Rectal smooth muscle tissue (tissue), 1 donor: Measurements from ENCODE around the gene PGBD5.

ENCODE experiments used
- H3K27ac ChIP-seq: one replicate; pipeline ENCODE4 v1.7.0; 2013; ENCODE audit warnings: low read depth, low read length, inconsistent platforms
- H3K27me3 ChIP-seq: one replicate; pipeline ENCODE4 v1.7.0; 2013; ENCODE audit warnings: low read length; ENCODE audit not compliant: control insufficient read depth, insufficient read depth
- H3K36me3 ChIP-seq: one replicate; pipeline ENCODE4 v1.7.0; 2013; ENCODE audit warnings: low read length; ENCODE audit not compliant: control insufficient read depth, insufficient read depth
- H3K4me1 ChIP-seq: one replicate; pipeline ENCODE4 v1.7.0; 2013; ENCODE audit warnings: low read length; ENCODE audit not compliant: control insufficient read depth, insufficient read depth
- H3K4me3 ChIP-seq: one replicate; pipeline ENCODE4 v1.7.0; 2013; ENCODE audit warnings: low read length
- H3K9ac ChIP-seq: one replicate; pipeline ENCODE4 v1.7.0; 2013; ENCODE audit warnings: low read length

Gene PGBD5

GRCh38 chr1:230317823-230318819, 108.0 kb downstream of the PGBD5 start:
- H3K4me3 ChIP-seq, result no peak overlapping the region

GRCh38 chr1:230316864-230317745, 109.0 kb downstream of the PGBD5 start:
- H3K4me1 ChIP-seq, result no peaks in the 10 kb centered on the region
- no peak overlapping the region for H3K9ac ChIP-seq
- no peaks in the 10 kb centered on the region for H3K27me3 ChIP-seq
- no peaks in the 10 kb centered on the region for H3K36me3 ChIP-seq
- no peak overlapping the region for H3K27ac ChIP-seq
- no peak overlapping the region for H3K4me3 ChIP-seq

More at GRCh38 chr1:230317823-230318819, 108.0 kb downstream of the PGBD5 start:
- no peaks in the 10 kb centered on the region for H3K36me3 ChIP-seq
- H3K9ac ChIP-seq, result no peak overlapping the region
- H3K27ac ChIP-seq, result no peak overlapping the region
- H3K27me3 ChIP-seq, result no peaks in the 10 kb centered on the region
- no peaks in the 10 kb centered on the region for H3K4me1 ChIP-seq

- H3K4me1 ChIP-seq, result no peaks in the 10 kb centered on the region
- H3K27me3 ChIP-seq, result no peaks in the 10 kb centered on the region
- no peak overlapping the region for H3K9ac ChIP-seq
- H3K4me3 ChIP-seq, result no peak overlapping the region
- H3K36me3 ChIP-seq, result no peaks in the 10 kb centered on the region
- H3K27ac ChIP-seq, result no peak overlapping the region
Observed at GRCh38 chr1:230315099-230315498, 111.0 kb downstream of the PGBD5 start.

- Histone ChIP-seq H3K36me3 (no peaks in the 10 kb centered on the region), H3K4me3 (no peak overlapping the region), H3K4me1 (no peaks in the 10 kb centered on the region), H3K9ac (no peak overlapping the region), H3K27me3 (no peaks in the 10 kb centered on the region), H3K27ac (no peak overlapping the region)
Observed at GRCh38 chr1:230314142-230314470, 112.0 kb downstream of the PGBD5 start.

- H3K27me3 ChIP-seq, result no peaks in the 10 kb centered on the region
- no peak overlapping the region for H3K4me3 ChIP-seq
- H3K9ac ChIP-seq, result no peak overlapping the region
- no peaks in the 10 kb centered on the region for H3K4me1 ChIP-seq
- H3K36me3 ChIP-seq, result no peaks in the 10 kb centered on the region
- no peak overlapping the region for H3K27ac ChIP-seq
Observed at GRCh38 chr1:230313453-230314141, 112.5 kb downstream of the PGBD5 start.

- Histone ChIP-seq H3K4me3 (no peak overlapping the region), H3K27me3 (no peaks in the 10 kb centered on the region), H3K27ac (no peak overlapping the region), H3K36me3 (no peaks in the 10 kb centered on the region), H3K9ac (no peak overlapping the region), H3K4me1 (peaks cover 4% of the 10 kb centered on the region)
Observed at GRCh38 chr1:230312676-230313075, 113.5 kb downstream of the PGBD5 start.

- H3K9ac ChIP-seq, result no peak overlapping the region
- peaks cover 5% of the 10 kb centered on the region for H3K4me1 ChIP-seq
- no peak overlapping the region for H3K27ac ChIP-seq
Observed at GRCh38 chr1:230310381-230311163, 115.6 kb downstream of the PGBD5 start.

GRCh38 chr1:230309646-230310177, 116.4 kb downstream of the PGBD5 start:
- H3K27me3 ChIP-seq, result no peaks in the 10 kb centered on the region
- no peak overlapping the region for H3K27ac ChIP-seq
- peaks cover 5% of the 10 kb centered on the region for H3K4me1 ChIP-seq
- H3K4me3 ChIP-seq, result no peak overlapping the region
- H3K36me3 ChIP-seq, result no peaks in the 10 kb centered on the region
- H3K9ac ChIP-seq, result no peak overlapping the region

More at GRCh38 chr1:230310381-230311163, 115.6 kb downstream of the PGBD5 start:
- no peak overlapping the region for H3K4me3 ChIP-seq
- no peaks in the 10 kb centered on the region for H3K36me3 ChIP-seq
- H3K27me3 ChIP-seq, result no peaks in the 10 kb centered on the region

GRCh38 chr1:230308821-230309220, 117.3 kb downstream of the PGBD5 start:
- H3K36me3 ChIP-seq, result no peaks in the 10 kb centered on the region
- no peak overlapping the region for H3K9ac ChIP-seq
- peaks cover 5% of the 10 kb centered on the region for H3K4me1 ChIP-seq
- no peak overlapping the region for H3K27ac ChIP-seq
- H3K27me3 ChIP-seq, result no peaks in the 10 kb centered on the region
- H3K4me3 ChIP-seq, result no peak overlapping the region

GRCh38 chr1:230308039-230308438, 118.1 kb downstream of the PGBD5 start:
- Histone ChIP-seq H3K4me3 (no peak overlapping the region), H3K9ac (no peak overlapping the region), H3K27ac (no peak overlapping the region), H3K4me1 (peaks cover 5% of the 10 kb centered on the region), H3K27me3 (no peaks in the 10 kb centered on the region), H3K36me3 (no peaks in the 10 kb centered on the region)

- no peak overlapping the region for H3K4me3 ChIP-seq
- H3K9ac ChIP-seq, result no peak overlapping the region
- no peaks in the 10 kb centered on the region for H3K27me3 ChIP-seq
- no peaks in the 10 kb centered on the region for H3K36me3 ChIP-seq
- H3K4me1 ChIP-seq, result peaks cover 5% of the 10 kb centered on the region
- no peak overlapping the region for H3K27ac ChIP-seq
Observed at GRCh38 chr1:230307213-230307612, 118.9 kb downstream of the PGBD5 start.
